Activated naive CD4-positive, alpha-beta T cell treated with anti-CD3 and anti-CD28 coated beads, Interleukin-2, amount 50 U/mL, for 72 hours (primary cell): ENCODE measurements around the gene MAPK1. TPM values are rescaled to one million over a fixed set of nuclear protein-coding genes. Genes with fewer than 3 reads are reported as not detected.
"Not testable (repeated sequence)": the region's sequence is repeated elsewhere in the genome, so short reads cannot be mapped to it uniquely, and the experiment has no call there.

Experiments used
- ATAC-seq, 2 donors: fragments of 150-1000 bp; cut with Tn5 transposase; 2 replicates each; pipeline ENCODE4 v1.10.0; 2021; ENCODE audit warnings: mild to moderate bottlenecking in 2 of 2, moderate library complexity in 2 of 2
- DNase-seq, 2 donors: peaks; one replicate each; pipeline ENCODE4 v3.0.0; 2021 to 2022; ENCODE audit warnings: low spot score in 2 of 2
- H3K27ac Mint-ChIP-seq, 2 donors: one replicate each; pipeline ENCODE4 v1.8.0; 2022; ENCODE audit warnings: mild to moderate bottlenecking in 2 of 2, mixed read lengths in 2 of 2
- H3K36me3 Mint-ChIP-seq, 2 donors: one replicate each; pipeline ENCODE4 v1.8.0; 2022; ENCODE audit warnings: mixed read lengths in 2 of 2
- H3K9me3 Mint-ChIP-seq, 2 donors: one replicate each; pipeline ENCODE4 v1.8.0; 2022; ENCODE audit warnings: mixed read lengths in 2 of 2
- total RNA-seq, 2 donors: library from RNA; stranded (reverse); gene quantifications; one replicate each; pipeline ENCODE4 v1.2.3, GENCODE V29; 2022

MAPK1 gene
- total RNA-seq, 2 donors from 2014 or later, result 80.3 to 92.6 TPM

DNA sequence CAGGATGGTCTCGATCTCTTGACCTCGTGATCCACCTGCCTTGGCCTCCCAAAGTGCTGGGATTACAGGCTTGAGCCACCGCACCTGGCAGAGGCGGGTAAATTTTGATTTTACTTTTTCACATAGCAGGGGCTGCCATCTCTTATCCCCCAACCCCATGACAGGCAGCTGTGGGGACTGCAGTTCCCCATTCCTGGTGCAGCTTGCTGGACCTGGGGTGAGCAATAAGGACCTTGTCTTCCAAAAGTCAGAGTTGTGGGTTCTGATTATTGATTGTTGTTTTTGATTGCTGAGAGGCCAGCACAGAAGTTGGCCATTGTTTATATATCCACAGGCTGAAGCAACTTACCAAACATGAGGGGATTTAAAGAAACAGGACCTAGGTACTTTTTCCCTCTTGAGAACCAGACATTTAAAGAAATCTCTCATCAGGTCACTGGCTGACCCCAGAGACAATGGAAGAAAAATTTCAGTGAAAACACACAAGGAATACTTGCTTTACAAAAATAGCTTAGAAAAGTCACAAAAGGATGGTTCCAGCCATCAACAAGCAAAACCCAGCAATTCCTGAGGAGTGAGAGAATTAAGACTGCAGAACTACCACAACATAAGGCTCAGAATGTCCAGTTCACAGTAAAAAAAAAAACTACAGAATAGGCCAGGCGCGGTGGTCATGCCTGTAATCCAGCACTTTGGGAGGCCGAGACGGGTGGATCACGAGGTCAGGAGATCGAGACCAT, 22.0 kb upstream of the MAPK1 start:
- no peaks in the 10 kb centered on the region for H3K9me3 Mint-ChIP-seq
- H3K27ac Mint-ChIP-seq, result no peak overlapping the region
- DNase-seq (no peak), ATAC-seq (no peak)
- no peaks in the 10 kb centered on the region for H3K36me3 Mint-ChIP-seq

DNA sequence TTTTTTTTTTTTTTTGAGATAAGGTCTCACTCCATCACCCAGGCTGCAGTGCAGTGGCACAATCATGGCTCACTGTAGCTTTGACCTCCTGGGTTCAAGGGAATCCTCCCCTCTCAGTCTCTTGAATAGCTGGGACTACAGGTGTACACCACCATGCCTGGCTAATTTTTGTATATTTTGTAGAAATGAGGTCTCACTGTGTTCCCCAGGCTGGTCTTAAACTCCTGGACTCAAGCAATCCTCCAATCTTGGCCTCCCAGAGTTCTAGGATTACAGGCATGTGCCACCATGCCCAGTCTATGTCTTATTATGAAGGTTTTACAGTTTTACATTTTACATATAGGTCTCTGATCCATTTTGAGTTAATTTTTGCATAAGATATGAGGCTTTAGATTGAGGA, 20.4 kb upstream of the MAPK1 start:
- DNase-seq, result no peak
- no peak overlapping the region for H3K27ac Mint-ChIP-seq

GRCh38 chr22:21883930-21884329, 16.5 kb upstream of the MAPK1 start:
- H3K27ac Mint-ChIP-seq, H3K9me3 Mint-ChIP-seq, DNase-seq, ATAC-seq, H3K36me3 Mint-ChIP-seq: not testable (repeated sequence)

More for the DNA sequence above, 20.4 kb upstream of the MAPK1 start:
- H3K36me3 Mint-ChIP-seq, result no peaks in the 10 kb centered on the region
- ATAC-seq, result no peak
- no peaks in the 10 kb centered on the region for H3K9me3 Mint-ChIP-seq

- not testable (repeated sequence) for H3K9me3 Mint-ChIP-seq, ATAC-seq, H3K27ac Mint-ChIP-seq, H3K36me3 Mint-ChIP-seq, DNase-seq
These were observed 15.4 kb upstream of the MAPK1 start for GRCh38 chr22:21882754-21883333.

DNA sequence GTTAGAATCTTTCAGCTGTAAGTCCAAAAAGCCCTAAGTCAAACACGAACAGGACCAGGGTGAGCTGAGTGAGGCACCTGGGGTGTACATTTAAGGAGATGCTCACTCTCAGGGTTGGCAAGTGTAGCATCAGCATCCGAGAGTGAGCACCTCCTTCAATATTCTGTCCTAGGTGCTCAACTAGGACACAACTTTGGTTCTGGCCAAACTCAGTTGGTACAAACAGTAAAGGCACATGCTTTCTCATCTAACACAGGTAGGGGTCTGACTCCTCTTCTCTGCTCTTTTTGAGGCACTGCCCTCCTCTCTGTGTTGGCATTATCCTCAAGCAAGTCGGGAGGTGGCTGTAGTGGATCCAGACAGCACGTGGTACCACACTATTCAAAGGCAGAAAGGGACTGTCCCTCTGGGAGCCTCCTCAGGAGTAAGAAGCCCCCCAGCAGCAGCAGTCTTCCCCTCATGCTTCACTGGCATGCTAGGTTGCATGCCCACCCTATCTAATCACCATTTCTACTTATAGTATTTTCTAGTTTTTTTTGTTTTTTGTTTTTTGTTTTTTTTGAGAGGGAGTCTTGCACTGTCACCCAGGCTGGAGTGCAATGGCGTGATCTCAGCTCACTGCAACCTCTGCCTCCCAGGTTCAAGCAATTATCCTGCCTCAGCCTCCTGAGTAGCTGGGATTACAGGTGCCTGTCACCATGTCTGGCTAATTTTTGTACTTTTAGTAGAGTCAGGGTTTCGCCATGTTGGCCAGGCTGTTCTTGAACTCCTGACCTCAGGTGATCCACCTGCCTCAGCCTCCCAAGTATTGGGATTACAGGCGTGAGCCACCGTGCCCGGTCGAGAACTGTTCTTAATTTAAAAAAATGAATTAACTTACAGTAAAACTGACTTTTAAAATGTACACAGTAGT, 14.7 kb upstream of the MAPK1 start:
- Mint-ChIP-seq H3K27ac (no peak overlapping the region), H3K36me3 (no peaks in the 10 kb centered on the region), H3K9me3 (no peaks in the 10 kb centered on the region)
- DNase-seq, result no peak
- ATAC-seq, result no peak

- Mint-ChIP-seq H3K27ac (peak overlapping the region; percentile 72 to 91), H3K36me3 (no peaks in the 10 kb centered on the region), H3K9me3 (no peaks in the 10 kb centered on the region)
- DNase-seq (peak in 1 of 2 donors; percentile 50), ATAC-seq (peak; percentile 96)
These were observed 9.2 kb upstream of the MAPK1 start for GRCh38 chr22:21876486-21877176.

GRCh38 chr22:21874953-21875352, 7.5 kb upstream of the MAPK1 start:
- DNase-seq, H3K36me3 Mint-ChIP-seq, ATAC-seq, H3K9me3 Mint-ChIP-seq: not testable (repeated sequence)
- peak overlapping the region in 1 of 2 donors; percentile 72 for H3K27ac Mint-ChIP-seq

DNA sequence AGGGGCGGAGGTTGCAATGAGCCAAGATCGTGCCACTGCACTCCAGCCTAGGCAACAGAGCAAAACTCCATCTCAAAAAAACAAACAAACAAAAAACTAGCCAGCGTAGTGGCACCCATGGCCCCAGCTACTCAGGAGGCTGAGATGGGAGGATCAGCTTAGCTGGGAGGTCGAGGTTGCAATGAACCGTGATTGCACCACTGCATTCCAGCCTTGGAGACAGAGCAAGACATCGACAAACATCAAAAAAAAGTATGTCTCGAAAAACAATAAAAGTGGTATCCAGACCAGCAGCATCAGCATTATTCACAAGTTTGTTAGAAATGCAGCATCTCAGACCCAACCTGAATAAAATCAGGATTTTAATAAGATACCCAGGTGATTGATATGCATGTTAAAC, 6.2 kb upstream of the MAPK1 start:
- no peaks in the 10 kb centered on the region for H3K9me3 Mint-ChIP-seq
- H3K36me3 Mint-ChIP-seq, result no peaks in the 10 kb centered on the region
- no peak overlapping the region for H3K27ac Mint-ChIP-seq
- DNase-seq (no peak), ATAC-seq (no peak)

- H3K36me3 Mint-ChIP-seq, result not testable (repeated sequence)
These were observed 5.3 kb upstream of the MAPK1 start for GRCh38 chr22:21872741-21873140.

GRCh38 chr22:21868651-21869050, 1.2 kb upstream of the MAPK1 start:
- Mint-ChIP-seq H3K36me3 (peaks cover 12 to 15% of the 10 kb centered on the region in 2 donors), H3K9me3 (peaks cover 0 to 2% of the 10 kb centered on the region in 2 donors), H3K27ac (peak overlapping the region; percentile 86 to 95)
- no peak for DNase-seq
- ATAC-seq, result no peak

More at GRCh38 chr22:21872741-21873140, 5.3 kb upstream of the MAPK1 start:
- H3K27ac Mint-ChIP-seq, H3K9me3 Mint-ChIP-seq, DNase-seq, ATAC-seq: not testable (repeated sequence)

- ATAC-seq (peak in 1 of 2 donors; percentile 14), DNase-seq (peak in 1 of 2 donors; percentile 35)
- Mint-ChIP-seq H3K9me3 (peaks cover 0 to 5% of the 10 kb centered on the region in 2 donors), H3K36me3 (peaks cover 12 to 17% of the 10 kb centered on the region in 2 donors), H3K27ac (peak overlapping the region; percentile 95 to 99)
These were observed 465 bp downstream of the MAPK1 start for GRCh38 chr22:21866833-21867527.

DNA sequence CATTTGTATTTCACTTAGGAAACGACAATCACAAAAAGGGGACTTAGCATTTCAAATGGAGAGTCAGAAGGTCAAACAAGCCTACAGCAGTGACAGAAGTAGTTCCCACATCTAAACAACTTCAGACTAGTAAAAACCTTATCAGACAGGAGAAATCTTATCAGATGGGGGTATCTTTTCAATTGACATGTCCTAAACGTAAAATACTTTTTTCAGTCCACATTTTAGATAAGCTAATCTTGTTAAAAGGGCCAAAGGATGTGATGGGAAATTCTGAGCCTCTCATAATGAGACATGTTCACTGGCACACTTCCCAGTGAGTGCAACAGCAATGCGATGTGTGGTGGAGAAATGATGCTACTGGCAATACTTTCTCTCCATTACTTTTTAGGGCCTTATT, 2.4 kb downstream of the MAPK1 start:
- ATAC-seq, result no peak
- Mint-ChIP-seq H3K27ac (peak overlapping the region in 1 of 2 donors; percentile 32), H3K36me3 (peaks cover 12 to 17% of the 10 kb centered on the region in 2 donors), H3K9me3 (peaks cover 0 to 5% of the 10 kb centered on the region in 2 donors)
- no peak for DNase-seq

DNA sequence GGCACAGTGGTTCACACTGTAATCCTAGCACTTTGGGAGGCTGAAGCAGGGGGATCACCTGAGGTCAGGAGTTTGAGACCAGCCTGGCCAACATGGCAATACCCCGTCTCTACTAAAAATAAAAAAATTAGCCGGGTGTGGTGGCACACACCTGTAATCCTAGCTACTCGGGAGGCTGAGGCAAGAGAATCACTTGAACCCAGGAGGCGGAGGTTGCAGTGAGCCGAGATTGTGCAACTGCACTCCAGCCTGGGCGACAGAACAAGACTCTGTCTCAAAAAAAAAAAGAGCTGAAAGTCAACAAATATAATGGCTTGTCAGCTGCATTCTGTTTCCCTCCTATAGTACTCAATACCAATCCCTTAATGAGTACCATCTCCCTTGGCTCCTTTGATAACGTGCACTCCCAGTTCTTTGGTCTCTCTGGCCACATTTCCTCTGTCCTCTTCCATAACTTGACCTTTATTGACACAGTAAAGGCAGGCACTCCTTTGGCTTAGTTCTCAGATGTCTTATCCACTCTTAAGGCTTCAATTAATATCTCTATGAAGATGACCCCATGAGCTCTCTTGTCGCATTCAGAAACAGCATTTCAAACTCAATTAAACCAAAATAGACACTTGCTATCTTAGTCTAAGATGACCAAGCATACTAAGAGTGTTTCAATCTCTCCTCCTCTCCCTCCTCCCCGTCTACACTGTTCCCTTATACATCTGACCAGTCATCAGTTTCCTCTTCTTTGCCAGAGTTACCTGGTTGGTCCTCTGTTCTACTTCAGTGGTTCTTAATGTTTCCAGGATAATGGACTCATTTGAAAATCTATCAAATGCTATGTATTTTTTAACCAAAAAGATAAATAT, 4.8 kb downstream of the MAPK1 start:
- no peak for ATAC-seq
- Mint-ChIP-seq H3K9me3 (peaks cover 0 to 5% of the 10 kb centered on the region in 2 donors), H3K27ac (no peak overlapping the region), H3K36me3 (peaks cover 12 to 17% of the 10 kb centered on the region in 2 donors)
- no peak for DNase-seq

DNA sequence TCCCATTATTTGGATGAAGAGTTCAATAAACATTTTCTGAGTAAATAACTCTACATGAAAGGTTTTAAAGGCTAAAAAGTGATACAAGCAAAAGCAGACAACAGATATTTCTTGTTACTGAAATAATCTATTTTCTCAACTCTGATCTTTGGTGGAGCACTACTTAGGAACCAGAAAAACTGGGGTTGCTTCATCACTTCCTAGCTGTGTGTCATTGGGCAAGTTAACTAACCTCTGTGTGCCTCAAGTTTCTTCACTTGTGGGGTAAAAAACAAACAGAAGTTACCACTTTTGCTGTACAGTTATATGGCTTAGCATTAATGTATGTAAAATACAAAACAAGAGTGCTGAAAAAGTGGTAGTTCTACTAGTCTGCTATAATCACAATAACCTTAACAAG, 5.6 kb downstream of the MAPK1 start:
- peaks cover 0 to 5% of the 10 kb centered on the region in 2 donors for H3K9me3 Mint-ChIP-seq
- H3K27ac Mint-ChIP-seq, result no peak overlapping the region
- no peak for DNase-seq
- no peak for ATAC-seq
- H3K36me3 Mint-ChIP-seq, result peaks cover 12 to 17% of the 10 kb centered on the region in 2 donors

DNA sequence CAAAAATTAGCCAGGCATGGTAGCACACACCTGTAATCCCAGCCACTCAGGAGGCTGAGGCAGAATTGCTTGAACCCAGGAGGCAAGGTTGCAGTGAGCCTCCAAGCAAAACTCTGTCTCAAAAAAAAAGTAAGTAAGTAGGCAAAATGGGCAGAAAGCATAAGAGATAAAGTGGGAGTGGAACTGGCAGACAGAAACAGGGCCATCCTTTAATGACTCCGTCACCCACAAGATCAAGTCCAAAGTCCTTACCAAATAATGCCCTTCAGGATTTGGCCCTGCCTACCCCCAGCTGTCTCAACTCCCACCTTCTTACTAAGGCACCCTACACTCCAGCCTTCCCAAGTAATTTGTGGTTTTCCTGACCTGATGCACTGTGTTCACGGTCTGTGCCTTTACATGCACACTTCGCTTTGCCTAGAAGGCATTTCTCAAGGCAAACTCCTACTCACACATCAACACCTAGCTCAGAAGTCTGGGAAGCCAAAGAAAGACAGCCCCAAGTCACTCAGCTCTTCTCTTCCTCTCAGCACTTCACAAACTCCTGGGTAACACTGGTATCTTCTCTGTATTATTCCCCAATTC, 6.1 kb downstream of the MAPK1 start:
- DNase-seq (no peak), ATAC-seq (no peak)
- Mint-ChIP-seq H3K27ac (no peak overlapping the region), H3K9me3 (peaks cover 0 to 5% of the 10 kb centered on the region in 2 donors), H3K36me3 (peaks cover 7 to 12% of the 10 kb centered on the region in 2 donors)
